ENCODE data around the gene GLI3.

Gene GLI3

DNA sequence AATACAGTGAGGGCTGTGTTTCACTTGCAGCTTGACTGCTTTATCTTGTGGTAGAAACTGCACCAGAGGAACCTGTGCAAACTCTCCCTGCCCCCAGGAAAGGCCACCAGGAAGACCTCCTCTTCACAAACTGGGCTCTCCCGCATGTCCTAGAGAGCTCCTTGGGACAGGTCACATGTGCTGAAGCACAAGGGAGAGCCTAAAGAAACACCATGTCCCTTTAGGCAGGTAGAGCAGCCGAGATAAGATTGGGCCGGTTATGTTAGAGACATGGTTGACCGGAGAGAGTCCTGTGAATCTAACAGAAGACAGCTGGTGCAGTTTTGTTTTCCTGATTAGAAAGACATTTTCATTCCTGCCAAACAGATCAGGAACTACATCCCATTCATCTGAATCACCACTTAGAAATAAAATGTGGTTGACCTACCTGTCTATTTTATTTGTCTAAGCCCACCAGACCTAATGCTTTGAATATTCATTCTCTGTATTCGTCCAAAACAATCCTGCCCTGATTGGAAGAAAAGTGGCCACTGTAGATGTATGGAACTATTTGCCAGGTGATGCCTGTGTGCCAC is 224.1 kb downstream of the GLI3 start (continued):
- no peak for TF ChIP-seq KLF9 (tag by site-specific recombination; IDR thresholded peaks at IDR 0.05; ENCODE audit: low read depth)
- TF ChIP-seq ZNF112 (tag by site-specific recombination; IDR thresholded peaks at IDR 0.05): no peak
- no peak for TF ChIP-seq EGR2 (tag by site-specific recombination; IDR thresholded peaks at IDR 0.05; ENCODE audit: low read depth)

DNA sequence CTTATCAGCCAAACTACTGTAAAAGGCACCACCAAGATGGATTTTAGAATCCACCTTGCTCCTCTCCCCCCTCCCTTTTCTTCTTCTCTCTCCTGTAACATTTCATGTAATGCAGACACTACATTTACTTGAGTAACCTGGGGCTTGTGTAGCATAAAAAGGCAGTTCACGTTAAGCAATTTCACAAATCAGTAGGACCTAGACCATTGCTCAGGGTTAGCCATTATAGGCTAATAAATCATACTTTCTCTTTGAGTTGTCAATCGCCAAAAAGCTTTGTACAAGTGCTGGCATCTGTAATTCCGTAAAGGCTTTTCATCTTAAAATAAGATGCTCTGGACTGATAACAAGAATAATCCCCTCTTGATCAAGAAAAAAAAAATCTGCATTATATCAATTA is 224.7 kb downstream of the GLI3 start:
- ChIA-PET CTCF (interaction anchor here (0.5 to 0.7 kb wide), 2 partner anchors 14 to 981 kb away, joined by 3 to 4 read pairs; no protein-coding TSS in a partner anchor), POLR2A (no interaction called here)
- Histone ChIP-seq H3K9me3 (ENCODE audit: control insufficient read depth, insufficient read depth, low read depth, low read length) (no peaks in the 10 kb centered on the region), H3K27ac (ENCODE audit: extremely low read depth, low read depth, low read length) (no peak overlapping the region), H3K36me3 (ENCODE audit: control insufficient read depth in 2 of 2, insufficient read depth in 1 of 2, low read length in 2 of 2) (peaks cover 0 to 34% of the 10 kb centered on the region in 2 experiments; a peak in 2 of 3 replicates), H3K4me3 (ENCODE audit: low read depth, low read length) (no peak overlapping the region), H3K4me1 (ENCODE audit: control insufficient read depth, insufficient read depth, low read length) (no peaks in the 10 kb centered on the region)
- no peak for TF ChIP-seq ZNF530 (tag by site-specific recombination; IDR thresholded peaks at IDR 0.05; ENCODE audit: low read depth)

- TF ChIP-seq ZNF776 (tag by site-specific recombination; IDR thresholded peaks at IDR 0.05; ENCODE audit: borderline replicate concordance) (no peak), ZFP37 (tag by site-specific recombination; IDR thresholded peaks at IDR 0.05) (no peak)
- H3K9me3 ChIP-seq (ENCODE audit: control insufficient read depth, insufficient read depth, low read depth, low read length): no peaks in the 10 kb centered on the region
- H3K27ac ChIP-seq (ENCODE audit: extremely low read depth, low read depth, low read length): no peak overlapping the region
- POLR2A ChIA-PET: no interaction called here
- no peaks in the 10 kb centered on the region for H3K4me1 ChIP-seq (ENCODE audit: control insufficient read depth, insufficient read depth, low read length)
- H3K4me3 ChIP-seq (ENCODE audit: low read depth, low read length): no peak overlapping the region
- CTCF ChIA-PET: no interaction called here
- H3K36me3 ChIP-seq (ENCODE audit: control insufficient read depth in 2 of 2, insufficient read depth in 1 of 2, low read length in 2 of 2): peaks cover 0 to 33% of the 10 kb centered on the region in 2 experiments; a peak in 2 of 3 replicates
These were observed 225.2 kb downstream of the GLI3 start for GRCh38 chr7:42011846-42012245.

GRCh38 chr7:42010751-42011150 is 226.3 kb downstream of the GLI3 start:
- CTCF ChIA-PET: no interaction called here
- Histone ChIP-seq H3K27ac (ENCODE audit: extremely low read depth, low read depth, low read length) (no peak overlapping the region), H3K4me1 (ENCODE audit: control insufficient read depth, insufficient read depth, low read length) (no peaks in the 10 kb centered on the region), H3K36me3 (ENCODE audit: control insufficient read depth in 2 of 2, insufficient read depth in 1 of 2, low read length in 2 of 2) (peaks cover 0 to 25% of the 10 kb centered on the region in 2 experiments; a peak in 2 of 3 replicates), H3K9me3 (ENCODE audit: control insufficient read depth, insufficient read depth, low read depth, low read length) (no peaks in the 10 kb centered on the region), H3K4me3 (ENCODE audit: low read depth, low read length) (no peak overlapping the region)
- POLR2A ChIA-PET: no interaction called here
- TF ChIP-seq ZNF148 (tag by site-specific recombination; IDR thresholded peaks at IDR 0.05; ENCODE audit: borderline replicate concordance): no peak
- no peak for TF ChIP-seq YY2 (tag by site-specific recombination; IDR thresholded peaks at IDR 0.05)
- no peak for TF ChIP-seq ZNF133 (tag by site-specific recombination; IDR thresholded peaks at IDR 0.05)
- no peak for TF ChIP-seq SP2 (tag by site-specific recombination; IDR thresholded peaks at IDR 0.05)
- TF ChIP-seq ZBTB48 (tag by site-specific recombination; IDR thresholded peaks at IDR 0.05): no peak
- no peak for TF ChIP-seq ZNF473 (tag by site-specific recombination; IDR thresholded peaks at IDR 0.05)
- no peak for TF ChIP-seq ZNF510 (tag by site-specific recombination; IDR thresholded peaks at IDR 0.05; ENCODE audit: insufficient replicate concordance)
- no peak for TF ChIP-seq ZNF600 (tag by site-specific recombination; IDR thresholded peaks at IDR 0.05)
- no peak for TF ChIP-seq GLIS1 (tag by site-specific recombination; IDR thresholded peaks at IDR 0.05)
- TF ChIP-seq, protein P1, sequence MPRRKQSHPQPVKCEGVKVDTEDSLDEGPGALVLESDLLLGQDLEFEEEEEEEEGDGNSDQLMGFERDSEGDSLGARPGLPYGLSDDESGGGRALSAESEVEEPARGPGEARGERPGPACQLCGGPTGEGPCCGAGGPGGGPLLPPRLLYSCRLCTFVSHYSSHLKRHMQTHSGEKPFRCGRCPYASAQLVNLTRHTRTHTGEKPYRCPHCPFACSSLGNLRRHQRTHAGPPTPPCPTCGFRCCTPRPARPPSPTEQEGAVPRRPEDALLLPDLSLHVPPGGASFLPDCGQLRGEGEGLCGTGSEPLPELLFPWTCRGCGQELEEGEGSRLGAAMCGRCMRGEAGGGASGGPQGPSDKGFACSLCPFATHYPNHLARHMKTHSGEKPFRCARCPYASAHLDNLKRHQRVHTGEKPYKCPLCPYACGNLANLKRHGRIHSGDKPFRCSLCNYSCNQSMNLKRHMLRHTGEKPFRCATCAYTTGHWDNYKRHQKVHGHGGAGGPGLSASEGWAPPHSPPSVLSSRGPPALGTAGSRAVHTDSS (tag by site-specific recombination; IDR thresholded peaks at IDR 0.05): no peak
- no peak for TF ChIP-seq ZNF114 (tag by site-specific recombination; IDR thresholded peaks at IDR 0.05)
- no peak for TF ChIP-seq ZNF266 (tag by site-specific recombination; IDR thresholded peaks at IDR 0.05; ENCODE audit: low read depth)
